ENCODE results near the gene NDRG4.

DNA sequence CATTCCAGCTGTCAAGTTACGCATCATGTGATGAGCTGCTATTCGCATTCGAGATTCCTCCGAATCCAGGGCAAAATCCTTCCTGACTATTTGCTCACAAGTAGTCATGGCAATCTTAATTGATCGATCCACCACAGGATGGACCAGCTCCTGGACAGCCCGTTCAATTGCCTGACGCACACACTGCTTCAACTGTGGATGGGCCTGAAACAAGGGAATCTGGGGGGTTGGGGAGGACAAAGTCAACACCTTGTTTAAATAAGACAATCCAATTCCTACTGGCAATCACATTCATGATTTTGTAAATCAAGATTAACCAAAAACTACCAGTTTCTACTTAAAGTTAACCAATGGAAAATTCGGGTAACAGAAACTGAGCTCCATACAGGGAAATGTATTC is 43.7 kb downstream of the NDRG4 start:
- no peak for TF ChIP-seq POLR2A (IDR thresholded peaks at IDR 0.05)
- TF ChIP-seq, protein P1, sequence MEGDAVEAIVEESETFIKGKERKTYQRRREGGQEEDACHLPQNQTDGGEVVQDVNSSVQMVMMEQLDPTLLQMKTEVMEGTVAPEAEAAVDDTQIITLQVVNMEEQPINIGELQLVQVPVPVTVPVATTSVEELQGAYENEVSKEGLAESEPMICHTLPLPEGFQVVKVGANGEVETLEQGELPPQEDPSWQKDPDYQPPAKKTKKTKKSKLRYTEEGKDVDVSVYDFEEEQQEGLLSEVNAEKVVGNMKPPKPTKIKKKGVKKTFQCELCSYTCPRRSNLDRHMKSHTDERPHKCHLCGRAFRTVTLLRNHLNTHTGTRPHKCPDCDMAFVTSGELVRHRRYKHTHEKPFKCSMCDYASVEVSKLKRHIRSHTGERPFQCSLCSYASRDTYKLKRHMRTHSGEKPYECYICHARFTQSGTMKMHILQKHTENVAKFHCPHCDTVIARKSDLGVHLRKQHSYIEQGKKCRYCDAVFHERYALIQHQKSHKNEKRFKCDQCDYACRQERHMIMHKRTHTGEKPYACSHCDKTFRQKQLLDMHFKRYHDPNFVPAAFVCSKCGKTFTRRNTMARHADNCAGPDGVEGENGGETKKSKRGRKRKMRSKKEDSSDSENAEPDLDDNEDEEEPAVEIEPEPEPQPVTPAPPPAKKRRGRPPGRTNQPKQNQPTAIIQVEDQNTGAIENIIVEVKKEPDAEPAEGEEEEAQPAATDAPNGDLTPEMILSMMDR (IDR thresholded peaks at IDR 0.05): no peak

Measured in gastroesophageal sphincter (tissue), 3 donors.